Hematopoietic multipotent progenitor cell treated with erythropoietin and hydrocortisone succinate and interleukin-3 and kit ligand, for 8 days (in vitro differentiated cells): Measurements from ENCODE around the gene UQCC5.

Source experiments
- DNase-seq: peaks from one replicate; pipeline ENCODE4 v3.0.0-alpha.2; 2015

UQCC5 gene

GRCh38 chr3:52504977-52505376, 31.4 kb upstream of the UQCC5 start:
- no peak for DNase-seq

DNA sequence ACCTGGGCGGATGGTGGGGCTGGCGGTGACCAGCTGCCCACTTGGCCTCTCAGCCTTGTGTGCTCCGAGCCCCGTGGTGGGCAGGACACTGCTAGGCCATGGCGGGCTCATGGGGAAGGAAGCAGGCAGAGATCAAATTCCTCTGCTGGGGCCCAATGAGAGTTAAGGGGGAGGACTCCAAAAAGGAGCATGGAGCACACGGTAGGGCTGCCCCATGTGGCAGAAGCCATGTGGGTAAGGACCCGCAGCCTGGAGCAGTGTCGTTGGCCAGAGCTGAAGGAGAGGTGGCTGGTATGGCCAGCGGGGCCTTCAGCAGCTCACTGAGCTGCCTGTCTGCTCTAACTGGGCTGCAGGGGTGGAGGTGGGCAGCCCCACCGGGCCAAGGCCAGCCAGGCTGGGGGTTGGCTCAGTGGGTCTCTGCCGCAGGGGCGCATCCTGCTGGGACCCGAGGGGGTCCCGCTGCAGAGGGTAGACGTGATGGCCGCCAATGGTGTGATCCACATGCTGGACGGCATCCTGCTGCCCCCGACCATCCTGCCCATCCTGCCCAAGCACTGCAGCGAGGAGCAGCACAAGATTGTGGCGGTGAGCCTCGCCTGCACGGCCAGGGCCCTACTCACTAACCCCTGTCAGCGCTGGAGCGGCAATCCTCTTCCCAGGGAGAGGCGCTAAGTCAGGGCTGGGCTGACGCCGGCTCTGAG, 30.0 kb upstream of the UQCC5 start:
- DNase-seq = no peak

DNA sequence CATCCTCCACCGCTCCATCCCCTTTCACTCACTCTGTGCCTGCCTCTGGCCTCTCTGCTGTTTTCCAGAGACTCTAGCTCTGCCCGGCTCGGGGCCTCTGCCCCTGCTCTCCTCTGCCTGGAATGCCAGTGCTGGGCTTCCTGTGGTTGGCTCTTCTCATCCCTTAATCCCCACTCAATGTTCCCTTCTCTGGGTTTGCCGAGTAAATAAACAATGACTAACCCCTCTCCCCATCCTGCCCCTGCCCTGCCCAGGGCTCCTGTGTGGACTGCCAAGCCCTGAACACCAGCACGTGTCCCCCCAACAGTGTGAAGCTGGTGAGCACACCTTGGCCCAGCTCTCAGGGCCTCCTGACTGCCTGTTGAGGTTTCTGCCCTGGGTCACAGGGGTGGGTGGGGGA, 29.0 kb upstream of the UQCC5 start:
- no peak for DNase-seq

GRCh38 chr3:52509753-52510328, 26.6 kb upstream of the UQCC5 start:
- DNase-seq = no peak

DNA sequence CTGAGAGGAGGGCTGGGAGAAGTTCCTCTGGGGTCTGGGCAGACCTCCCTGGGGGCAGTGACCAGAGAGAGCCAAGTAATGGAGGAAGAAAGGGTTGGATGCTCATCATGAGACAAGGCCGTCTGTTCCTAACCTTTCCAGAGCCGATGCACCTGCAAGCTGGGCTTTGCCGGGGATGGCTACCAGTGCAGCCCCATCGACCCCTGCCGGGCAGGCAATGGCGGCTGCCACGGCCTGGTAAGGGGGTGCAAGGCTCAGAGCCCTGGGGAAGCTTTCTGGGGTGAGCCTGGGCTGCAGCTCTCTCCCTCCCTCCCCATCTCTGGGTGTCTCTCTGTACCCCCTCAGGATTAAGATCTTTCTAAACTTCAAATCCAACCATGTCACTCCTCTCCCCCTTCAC, 24.9 kb upstream of the UQCC5 start:
- DNase-seq = no peak

GRCh38 chr3:52512105-52512504, 24.3 kb upstream of the UQCC5 start:
- no peak for DNase-seq

DNA sequence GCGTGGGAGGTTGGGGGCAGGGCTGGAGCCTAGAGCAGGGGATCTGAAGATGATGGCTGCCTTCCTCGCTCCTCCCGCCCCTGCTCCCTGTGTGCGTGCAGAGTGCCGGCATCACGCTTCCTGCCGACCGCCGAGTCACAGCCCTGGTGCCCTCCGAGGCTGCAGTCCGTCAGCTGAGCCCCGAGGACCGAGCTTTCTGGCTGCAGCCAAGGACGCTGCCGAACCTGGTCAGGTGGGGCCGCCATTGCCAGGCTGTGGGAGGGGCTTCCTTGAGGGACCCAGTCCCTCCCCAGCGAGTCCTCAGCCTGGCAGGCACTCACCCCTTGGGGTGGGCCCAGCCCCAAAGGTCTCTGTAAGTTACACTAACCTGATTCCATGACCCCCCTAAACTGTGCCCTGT, 23.7 kb upstream of the UQCC5 start:
- no peak for DNase-seq

DNA sequence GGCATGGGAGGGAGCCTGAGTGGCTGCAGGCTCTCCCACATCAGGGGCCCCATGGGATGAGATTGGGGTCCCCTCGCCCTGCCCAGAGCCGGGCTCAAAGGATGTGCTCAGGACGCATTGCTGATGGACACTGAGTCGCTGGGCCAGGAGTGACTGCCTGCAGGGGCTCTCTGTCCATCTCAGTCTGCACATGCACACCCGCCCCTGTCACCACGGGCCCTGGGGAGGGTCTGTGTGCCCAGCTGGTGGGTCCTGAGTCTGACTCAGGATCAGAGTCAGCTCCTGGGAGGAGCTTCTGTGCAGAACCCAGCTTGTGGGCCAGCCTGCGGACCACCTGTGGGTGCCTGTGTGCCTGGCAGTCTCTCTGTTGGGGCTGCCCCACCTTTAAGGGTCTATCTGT, 23.1 kb upstream of the UQCC5 start:
- no peak for DNase-seq

- no peak for DNase-seq
Observed at GRCh38 chr3:52514576-52514975, 21.8 kb upstream of the UQCC5 start.

- no peak for DNase-seq
Observed at GRCh38 chr3:52515192-52515591, 21.2 kb upstream of the UQCC5 start.

GRCh38 chr3:52516509-52517195, 19.8 kb upstream of the UQCC5 start:
- no peak for DNase-seq

DNA sequence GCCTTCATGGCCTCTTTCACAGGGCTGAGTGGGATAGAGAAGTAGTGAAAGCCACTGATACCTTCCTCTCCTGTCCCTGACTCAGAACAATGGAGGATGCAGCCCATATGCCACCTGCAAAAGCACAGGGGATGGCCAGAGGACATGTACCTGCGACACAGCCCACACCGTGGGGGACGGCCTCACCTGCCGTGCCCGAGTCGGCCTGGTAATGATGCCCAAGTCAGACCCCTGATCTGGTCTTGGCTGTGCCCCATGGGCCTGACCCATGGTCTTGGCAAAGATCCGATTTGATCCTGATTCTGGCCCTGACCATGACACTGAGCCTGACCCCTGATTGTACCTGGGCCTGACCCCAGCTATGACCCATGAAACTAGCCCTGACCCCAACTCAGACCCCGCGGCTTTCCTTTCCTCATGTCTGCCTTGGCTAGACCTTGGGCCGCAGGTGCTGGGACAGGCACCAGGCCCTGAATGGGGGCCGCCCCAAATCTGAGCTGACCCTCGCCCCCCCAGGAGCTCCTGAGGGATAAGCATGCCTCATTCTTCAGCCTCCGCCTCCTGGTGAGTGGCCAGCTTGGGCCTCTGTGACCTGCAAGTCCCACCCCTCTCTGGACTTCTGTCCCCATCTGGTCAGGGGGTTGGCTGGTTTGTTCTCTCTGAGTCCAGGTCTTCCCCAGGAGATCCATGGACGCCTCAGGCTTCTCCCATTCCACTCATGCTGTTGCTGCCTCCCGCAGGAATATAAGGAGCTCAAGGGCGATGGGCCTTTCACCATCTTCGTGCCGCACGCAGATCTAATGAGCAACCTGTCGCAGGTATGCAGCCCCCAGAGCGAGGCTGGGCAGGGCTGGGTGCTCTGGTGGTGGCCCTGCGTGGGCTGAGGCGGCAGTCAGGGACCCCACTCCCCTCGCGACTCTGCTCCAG, 18.3 kb upstream of the UQCC5 start:
- no peak for DNase-seq

DNA sequence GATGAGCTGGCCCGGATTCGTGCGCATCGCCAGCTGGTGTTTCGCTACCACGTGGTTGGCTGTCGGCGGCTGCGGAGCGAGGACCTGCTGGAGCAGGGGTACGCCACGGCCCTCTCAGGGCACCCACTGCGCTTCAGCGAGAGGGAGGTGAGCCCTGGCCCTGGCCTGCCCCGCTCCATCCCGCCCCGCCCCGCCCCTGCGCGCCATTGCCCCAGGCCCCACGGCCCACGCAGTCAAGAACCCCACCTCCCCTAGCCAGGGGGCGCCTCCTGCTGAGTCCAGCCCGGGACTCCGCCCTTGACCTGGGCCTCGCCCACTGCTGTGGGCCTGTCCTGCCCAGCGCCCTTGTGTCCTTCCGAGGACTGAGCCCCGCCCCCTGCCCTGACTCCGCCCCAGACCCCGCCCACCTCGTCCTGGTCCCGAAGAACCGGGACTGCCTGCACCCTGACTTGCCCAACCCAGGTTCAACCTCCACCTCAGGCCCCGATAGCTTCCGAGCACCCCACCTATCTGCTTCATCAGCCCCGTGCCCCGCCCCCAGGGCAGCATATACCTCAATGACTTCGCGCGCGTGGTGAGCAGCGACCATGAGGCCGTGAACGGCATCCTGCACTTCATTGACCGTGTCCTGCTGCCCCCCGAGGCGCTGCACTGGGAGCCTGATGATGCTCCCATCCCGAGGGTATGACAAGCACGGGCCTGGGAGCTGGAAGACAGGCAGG, 17.5 kb upstream of the UQCC5 start:
- no peak for DNase-seq

GRCh38 chr3:52519445-52520140, 16.8 kb upstream of the UQCC5 start:
- DNase-seq = no peak

DNA sequence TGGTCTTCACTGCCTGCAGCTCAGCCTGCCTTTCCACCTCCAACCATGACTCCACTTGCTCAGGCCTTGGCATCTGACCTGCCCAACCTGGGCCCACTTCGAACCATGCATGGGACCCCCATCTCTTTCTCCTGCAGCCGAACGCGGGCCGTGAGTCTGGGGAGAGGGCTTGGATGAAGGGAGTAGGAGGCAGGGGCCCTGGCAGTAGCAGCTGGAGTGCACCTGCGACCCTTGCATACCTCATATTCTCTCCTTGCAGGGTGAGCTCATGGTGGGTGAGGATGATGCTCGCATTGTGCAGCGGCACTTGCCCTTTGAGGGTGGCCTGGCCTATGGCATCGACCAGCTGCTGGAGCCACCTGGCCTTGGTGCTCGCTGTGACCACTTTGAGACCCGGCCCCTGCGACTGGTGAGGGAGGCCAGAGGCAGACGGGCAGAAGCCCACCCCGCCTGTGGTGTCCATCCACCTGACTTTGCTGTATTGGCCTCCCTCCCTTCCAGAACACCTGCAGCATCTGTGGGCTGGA, 16.2 kb upstream of the UQCC5 start:
- no peak for DNase-seq

- no peak for DNase-seq
Observed at GRCh38 chr3:52520716-52521487, 15.5 kb upstream of the UQCC5 start.

- no peak for DNase-seq
Observed at GRCh38 chr3:52521488-52521824, 14.9 kb upstream of the UQCC5 start.

GRCh38 chr3:52521881-52522650, 14.3 kb upstream of the UQCC5 start:
- DNase-seq = no peak

- DNase-seq = no peak
Observed at GRCh38 chr3:52522651-52523251, 13.7 kb upstream of the UQCC5 start.
